Neuronal stem cell (in vitro differentiated cells): ENCODE results near the gene RNU6-8. TPM values are rescaled to one million over a fixed set of nuclear protein-coding genes. Genes with fewer than 3 reads are reported as not detected.

Experiments
- DNase-seq: peaks from one replicate; pipeline ENCODE4 v3.0.0-alpha.2; 2013; ENCODE audit warnings: low spot score
- H2AFZ ChIP-seq: one replicate; pipeline ENCODE4 v1.6.1; 2013; ENCODE audit warnings: mild to moderate bottlenecking, low read length, inconsistent platforms
- H2AK5ac ChIP-seq: 2 replicates; pipeline ENCODE4 v1.6.1; 2013; ENCODE audit warnings: low read depth, mild to moderate bottlenecking, inconsistent platforms, low read length, moderate library complexity, mixed read lengths
- H2BK120ac ChIP-seq: 2 replicates; pipeline ENCODE4 v1.6.1; 2013; ENCODE audit warnings: low read depth, mild to moderate bottlenecking, inconsistent platforms, low read length, moderate library complexity, mixed read lengths
- H2BK12ac ChIP-seq: one replicate; pipeline ENCODE4 v1.6.1; 2013; ENCODE audit warnings: low read length, inconsistent platforms
- H2BK15ac ChIP-seq: 2 replicates; pipeline ENCODE4 v1.6.1; 2013; ENCODE audit warnings: mild to moderate bottlenecking, low read length, inconsistent platforms, mixed read lengths
- H2BK5ac ChIP-seq: one replicate; pipeline ENCODE4 v1.6.1; 2013; ENCODE audit warnings: inconsistent platforms, mild to moderate bottlenecking, low read length, moderate library complexity
- H3K14ac ChIP-seq: one replicate; pipeline ENCODE4 v1.6.1; 2013; ENCODE audit warnings: low read length, inconsistent platforms
- H3K18ac ChIP-seq: 2 replicates; pipeline ENCODE4 v1.6.1; 2013; ENCODE audit warnings: low read length, inconsistent platforms
- H3K23ac ChIP-seq: 2 replicates; pipeline ENCODE4 v1.6.1; 2013; ENCODE audit warnings: low read depth, mild to moderate bottlenecking, mixed read lengths, low read length, inconsistent platforms; ENCODE audit not compliant: poor library complexity
- H3K27ac ChIP-seq: replicated peaks from 3 replicates; pipeline ENCODE4 v1.5.1; 2013; ENCODE audit warnings: low read length, inconsistent platforms
- H3K27me3 ChIP-seq, 3 experiments: 2 replicates each; pipeline ENCODE4 v1.6.1; 2013; ENCODE audit warnings: low read length in 3 of 3, mild to moderate bottlenecking in 2 of 3, inconsistent platforms in 1 of 3, low read depth in 1 of 3, mixed read lengths in 1 of 3, moderate library complexity in 1 of 3; ENCODE audit not compliant: control insufficient read depth in 3 of 3, insufficient read depth in 3 of 3
- H3K36me3 ChIP-seq, 2 donors: replicated peaks in 1 of 2; 2 replicates each; pipeline ENCODE4 v1.6.1; 2013; ENCODE audit warnings: low read length in 2 of 2; ENCODE audit not compliant: control insufficient read depth in 2 of 2, insufficient read depth in 2 of 2
- H3K4ac ChIP-seq: 2 replicates; pipeline ENCODE4 v1.6.1; 2013; ENCODE audit warnings: inconsistent platforms, mild to moderate bottlenecking, low read length, moderate library complexity
- H3K4me1 ChIP-seq, 2 donors: 1 replicate in 1 of 2; 2 replicates in 1 of 2; pipeline ENCODE4 v1.6.1; 2013; ENCODE audit warnings: low read length in 2 of 2, low read depth in 1 of 2; ENCODE audit not compliant: control insufficient read depth in 2 of 2, insufficient read depth in 1 of 2
- H3K4me2 ChIP-seq: one replicate; pipeline ENCODE4 v1.6.1; 2013; ENCODE audit warnings: mild to moderate bottlenecking, low read length, inconsistent platforms; ENCODE audit not compliant: insufficient read depth, poor library complexity, severe bottlenecking
- H3K4me3 ChIP-seq, 2 donors: 2 replicates each; pipeline ENCODE4 v1.5.1; 2013; ENCODE audit warnings: low read length in 2 of 2, mild to moderate bottlenecking in 2 of 2, inconsistent platforms in 1 of 2, moderate library complexity in 1 of 2
- H3K79me1 ChIP-seq: one replicate; pipeline ENCODE4 v1.6.1; 2013; ENCODE audit warnings: low read depth, mild to moderate bottlenecking, inconsistent platforms, low read length, moderate library complexity
- H3K9ac ChIP-seq: one replicate; pipeline ENCODE4 v1.6.1; 2013; ENCODE audit warnings: mild to moderate bottlenecking, low read depth, low read length, inconsistent platforms; ENCODE audit not compliant: poor library complexity
- H3K9me3 ChIP-seq, 2 donors: replicated peaks in 1 of 2; 2 replicates each; pipeline versions ENCODE3 to v1.6.1; 2013; ENCODE audit warnings: low read length in 2 of 2, mild to moderate bottlenecking in 2 of 2, inconsistent platforms in 1 of 2, low read depth in 1 of 2, mixed read lengths in 1 of 2, moderate library complexity in 1 of 2; ENCODE audit not compliant: control insufficient read depth in 2 of 2, insufficient read depth in 1 of 2
- H4K8ac ChIP-seq: one replicate; pipeline ENCODE4 v1.6.1; 2013; ENCODE audit warnings: low read depth, mild to moderate bottlenecking, inconsistent platforms, low read length, moderate library complexity
- H4K91ac ChIP-seq: one replicate; pipeline ENCODE4 v1.6.1; 2013; ENCODE audit warnings: low read length, low read depth, mild to moderate bottlenecking, inconsistent platforms; ENCODE audit not compliant: poor library complexity
- WGBS, 2 donors: extraction: QIAGEN DNeasy Blood & Tissue Kit; methylation state at CpG; one replicate each; pipeline ENCODE4 v1.1.7; 2013; ENCODE audit warnings: missing lambda C conversion rate in 2 of 2, mixed read lengths in 1 of 2; ENCODE audit not compliant: insufficient read length in 2 of 2, insufficient replicate concordance in 1 of 2; ENCODE audit errors: extremely low coverage in 2 of 2; 5-methylcytosine and 5-hydroxymethylcytosine counted together
- small RNA-seq: library from polyadenylated mRNA; stranded (forward); fragments of <200 nt; extraction: miRNeasy Mini kit (QIAGEN cat#:217004); gene quantifications from one replicate; pipeline ENCODE3, GENCODE V24; 2013; ENCODE audit not compliant: insufficient read depth

RNU6-8 gene

GRCh38 chr14:32167907-32168306, 35.2 kb downstream of the RNU6-8 start:
- H3K23ac ChIP-seq: no peak overlapping the region
- no peak overlapping the region for H2AK5ac ChIP-seq
- no peak overlapping the region for H3K4me2 ChIP-seq
- H3K79me1 ChIP-seq: no peaks in the 10 kb centered on the region
- no peak overlapping the region for H4K8ac ChIP-seq
- no peak overlapping the region for H2BK5ac ChIP-seq
- no peak overlapping the region for H3K9ac ChIP-seq
- H2BK12ac ChIP-seq: no peak overlapping the region
- WGBS, 2 donors: no CpG with 5 or more reads among the region's 3 CpGs
- H4K91ac ChIP-seq: no peak overlapping the region
- no peaks in the 10 kb centered on the region for H3K4me1 ChIP-seq
- no peak for DNase-seq
- no peak overlapping the region for H3K4ac ChIP-seq
- no peak overlapping the region for H3K14ac ChIP-seq
- H3K36me3 ChIP-seq: no peaks in the 10 kb centered on the region
- H2BK15ac ChIP-seq: no peak overlapping the region
- no peak overlapping the region for H2BK120ac ChIP-seq
- no peak overlapping the region for H2AFZ ChIP-seq
- H3K27me3 ChIP-seq: no peaks in the 10 kb centered on the region
- no peak overlapping the region for H3K27ac ChIP-seq
- H3K4me3 ChIP-seq: no peak overlapping the region
- H3K9me3 ChIP-seq: peaks cover 0 to 1% of the 10 kb centered on the region in 2 donors
- H3K18ac ChIP-seq: no peak overlapping the region

GRCh38 chr14:32166924-32167323, 36.1 kb downstream of the RNU6-8 start:
- DNase-seq: no peak
- Histone ChIP-seq H3K4me2 (no peak overlapping the region), H3K36me3 (no peaks in the 10 kb centered on the region), H3K23ac (no peak overlapping the region), H3K4me1 (no peaks in the 10 kb centered on the region), H2BK120ac (no peak overlapping the region), H3K4ac (no peak overlapping the region), H2AFZ (no peak overlapping the region), H3K79me1 (no peaks in the 10 kb centered on the region), H2BK5ac (no peak overlapping the region), H2BK15ac (no peak overlapping the region), H2BK12ac (no peak overlapping the region), H2AK5ac (no peak overlapping the region), H3K4me3 (no peak overlapping the region), H4K91ac (no peak overlapping the region), H3K9ac (no peak overlapping the region), H3K27me3 (no peaks in the 10 kb centered on the region), H3K14ac (no peak overlapping the region), H3K9me3 (peaks cover 0 to 1% of the 10 kb centered on the region in 2 donors), H3K18ac (no peak overlapping the region), H3K27ac (no peak overlapping the region), H4K8ac (no peak overlapping the region)
- WGBS, 2 donors: no CpG with 5 or more reads among the region's 1 CpG

- Histone ChIP-seq H4K8ac (no peak overlapping the region), H3K23ac (no peak overlapping the region), H3K36me3 (no peaks in the 10 kb centered on the region), H2AFZ (no peak overlapping the region), H3K4me1 (no peaks in the 10 kb centered on the region), H3K4ac (no peak overlapping the region), H3K27ac (no peak overlapping the region), H2BK15ac (no peak overlapping the region), H4K91ac (no peak overlapping the region), H2AK5ac (no peak overlapping the region), H3K4me3 (no peak overlapping the region), H2BK5ac (no peak overlapping the region), H2BK12ac (no peak overlapping the region), H3K79me1 (no peaks in the 10 kb centered on the region), H2BK120ac (no peak overlapping the region), H3K14ac (no peak overlapping the region), H3K9me3 (peaks cover 2 to 3% of the 10 kb centered on the region in 2 donors), H3K4me2 (no peak overlapping the region), H3K27me3 (no peaks in the 10 kb centered on the region), H3K9ac (no peak overlapping the region), H3K18ac (no peak overlapping the region)
- WGBS, 2 donors: no CpG with 5 or more reads among the region's 2 CpGs
- no peak for DNase-seq
Measured at GRCh38 chr14:32166029-32166428, 37.0 kb downstream of the RNU6-8 start.

Small RNA genes within 50 kb of the gene (small RNA-seq; reads per million reads assigned to genes)
- gene RNU6-7 (not detected), gene RNU6-8 (not detected)
